ENCODE measurements around the gene PDZK1. TPM values are rescaled to one million over a fixed set of nuclear protein-coding genes. Genes with fewer than 3 reads are reported as not detected.

Gene PDZK1
- total RNA-seq, 1 experiment from 2014 or later: 3.4 TPM

DNA sequence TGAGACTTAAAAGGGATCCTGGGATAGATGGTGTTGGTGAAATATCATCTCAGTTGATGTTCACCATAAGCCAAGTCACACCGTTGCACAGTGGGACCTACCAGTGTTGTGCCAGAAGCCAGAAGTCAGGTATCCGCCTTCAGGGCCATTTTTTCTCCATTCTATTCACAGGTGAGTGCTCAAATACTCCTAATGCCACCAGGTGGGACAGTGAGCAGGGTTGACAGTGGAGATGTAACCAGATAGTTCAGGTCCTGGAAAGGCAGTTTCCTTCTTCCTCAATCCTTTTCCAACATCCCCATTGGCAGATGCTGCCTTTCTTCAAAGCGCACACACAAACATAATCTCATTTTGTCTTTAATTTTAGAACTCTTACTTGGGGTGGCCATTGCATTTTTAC lies 23.7 kb upstream of the PDZK1 start:
- Histone ChIP-seq H3K9me3 (ENCODE audit: insufficient read depth, low read depth) (no peaks in the 10 kb centered on the region), H3K4me1 (replicated peaks; ENCODE audit: insufficient read depth) (no peaks in the 10 kb centered on the region), H4K20me1 (ENCODE audit: insufficient read depth) (no peaks in the 10 kb centered on the region), H3K79me2 (ENCODE audit: low read depth) (no peaks in the 10 kb centered on the region), H2AFZ (no peak overlapping the region), H3K27me3 (ENCODE audit: insufficient read depth, low read depth) (no peaks in the 10 kb centered on the region), H3K36me3 (ENCODE audit: low read depth) (no peaks in the 10 kb centered on the region), H3F3A (ENCODE audit: insufficient read depth, low read depth) (no peaks in the 10 kb centered on the region; the same call in 1 of the 2 replicates), H3K9me2 (ENCODE audit: insufficient read depth) (peaks cover 4% of the 10 kb centered on the region; the same call in 1 of the 2 replicates), H3K27ac (no peak overlapping the region), H3K4me3 (no peak overlapping the region), H3K4me2 (no peak overlapping the region)
- ChIA-PET CTCF (no interaction called here), POLR2A (ENCODE audit: unreplicated experiment) (no interaction called here)
- DNase-seq: no peak
- no peak for TF ChIP-seq EZH2 (IDR thresholded peaks at IDR 0.05; ENCODE audit: low read depth)
- TF ChIP-seq, protein P1, sequence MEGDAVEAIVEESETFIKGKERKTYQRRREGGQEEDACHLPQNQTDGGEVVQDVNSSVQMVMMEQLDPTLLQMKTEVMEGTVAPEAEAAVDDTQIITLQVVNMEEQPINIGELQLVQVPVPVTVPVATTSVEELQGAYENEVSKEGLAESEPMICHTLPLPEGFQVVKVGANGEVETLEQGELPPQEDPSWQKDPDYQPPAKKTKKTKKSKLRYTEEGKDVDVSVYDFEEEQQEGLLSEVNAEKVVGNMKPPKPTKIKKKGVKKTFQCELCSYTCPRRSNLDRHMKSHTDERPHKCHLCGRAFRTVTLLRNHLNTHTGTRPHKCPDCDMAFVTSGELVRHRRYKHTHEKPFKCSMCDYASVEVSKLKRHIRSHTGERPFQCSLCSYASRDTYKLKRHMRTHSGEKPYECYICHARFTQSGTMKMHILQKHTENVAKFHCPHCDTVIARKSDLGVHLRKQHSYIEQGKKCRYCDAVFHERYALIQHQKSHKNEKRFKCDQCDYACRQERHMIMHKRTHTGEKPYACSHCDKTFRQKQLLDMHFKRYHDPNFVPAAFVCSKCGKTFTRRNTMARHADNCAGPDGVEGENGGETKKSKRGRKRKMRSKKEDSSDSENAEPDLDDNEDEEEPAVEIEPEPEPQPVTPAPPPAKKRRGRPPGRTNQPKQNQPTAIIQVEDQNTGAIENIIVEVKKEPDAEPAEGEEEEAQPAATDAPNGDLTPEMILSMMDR (conservative IDR thresholded peaks at IDR 0.05): no peak; the same call in 1 of the 2 replicates
- intact Hi-C loops (cut with micrococcal nuclease; ENCODE audit: unreplicated experiment): no loop called here
- BruUV-seq (replicated peaks): no TSS peak

DNA sequence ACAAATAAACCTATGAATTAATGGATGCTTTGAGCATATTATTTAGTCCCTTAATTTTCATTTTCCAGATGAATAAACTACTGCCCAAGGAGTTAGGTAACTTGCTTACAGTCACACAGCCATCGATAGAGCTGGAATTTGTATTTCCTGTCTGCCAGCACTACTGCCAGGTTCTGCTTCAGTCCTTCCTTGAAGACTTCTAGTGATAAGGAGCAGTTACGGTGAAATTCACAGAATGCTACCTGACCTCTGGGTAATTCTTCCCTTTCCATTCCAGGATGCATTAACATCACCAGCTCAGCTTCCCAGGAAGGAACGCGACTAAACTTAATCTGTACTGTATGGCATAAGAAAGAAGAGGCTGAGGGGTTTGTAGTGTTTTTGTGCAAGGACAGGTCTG lies 23.3 kb upstream of the PDZK1 start:
- ChIA-PET CTCF (no interaction called here), POLR2A (ENCODE audit: unreplicated experiment) (no interaction called here)
- DNase-seq: no peak
- intact Hi-C loops (cut with micrococcal nuclease; ENCODE audit: unreplicated experiment): no loop called here
- no peak for TF ChIP-seq EZH2 (IDR thresholded peaks at IDR 0.05; ENCODE audit: low read depth)
- TF ChIP-seq, protein P1 (conservative IDR thresholded peaks at IDR 0.05): no peak
- H2AFZ ChIP-seq: no peak overlapping the region
- no peaks in the 10 kb centered on the region for H3K4me1 ChIP-seq (replicated peaks; ENCODE audit: insufficient read depth)
- no TSS peak for BruUV-seq (replicated peaks)
- H3K9me3 ChIP-seq (ENCODE audit: insufficient read depth, low read depth): no peaks in the 10 kb centered on the region
- H4K20me1 ChIP-seq (ENCODE audit: insufficient read depth): no peaks in the 10 kb centered on the region
- no peaks in the 10 kb centered on the region for H3K36me3 ChIP-seq (ENCODE audit: low read depth)
- H3K27me3 ChIP-seq (ENCODE audit: insufficient read depth, low read depth): no peaks in the 10 kb centered on the region
- no peak overlapping the region for H3K4me2 ChIP-seq
- no peaks in the 10 kb centered on the region; the same call in 1 of the 2 replicates for H3F3A ChIP-seq (ENCODE audit: insufficient read depth, low read depth)
- no peaks in the 10 kb centered on the region for H3K79me2 ChIP-seq (ENCODE audit: low read depth)
- H3K9me2 ChIP-seq (ENCODE audit: insufficient read depth): peaks cover 4% of the 10 kb centered on the region; the same call in 1 of the 2 replicates
- H3K27ac ChIP-seq: no peak overlapping the region
- H3K4me3 ChIP-seq: no peak overlapping the region

DNA sequence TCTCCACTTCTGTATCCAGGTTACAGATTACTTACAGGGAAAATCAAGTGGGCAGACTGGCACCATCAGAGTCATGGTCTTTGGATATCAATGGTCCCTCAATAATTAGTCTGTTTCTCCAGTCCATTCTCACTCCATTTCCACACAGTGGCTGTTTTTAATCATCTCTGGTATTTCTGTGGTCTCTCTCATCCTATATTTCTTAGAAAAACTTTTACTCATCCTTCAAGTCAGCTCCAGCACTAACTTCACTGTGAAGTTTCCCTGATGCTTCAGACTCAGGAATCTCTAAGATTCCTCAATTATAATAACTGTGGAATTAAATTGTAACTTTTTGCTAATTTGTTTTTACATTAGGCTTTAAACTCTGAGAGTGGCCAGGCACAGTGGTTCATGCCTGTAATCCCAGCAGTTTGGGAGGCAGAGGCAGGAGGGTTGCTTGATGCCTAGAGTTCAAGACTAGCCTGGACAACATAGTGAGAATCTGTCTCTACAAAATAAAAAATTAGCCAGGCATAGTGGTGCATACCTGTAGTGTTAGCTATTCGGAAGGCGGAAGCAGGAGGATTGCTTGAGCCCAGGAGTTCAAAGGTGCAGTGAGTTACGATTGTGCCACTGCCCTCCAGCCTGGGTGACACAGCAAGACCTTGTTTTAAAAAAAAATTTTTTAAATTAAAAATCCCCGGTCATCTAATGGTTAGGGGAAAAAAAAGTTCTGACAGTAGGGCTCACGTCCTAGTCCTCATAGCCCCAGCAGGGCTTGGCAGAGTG lies 22.7 kb upstream of the PDZK1 start:
- no peak for DNase-seq
- intact Hi-C loops (cut with micrococcal nuclease; ENCODE audit: unreplicated experiment): no loop called here
- TF ChIP-seq, protein P1 (conservative IDR thresholded peaks at IDR 0.05): no peak
- H3K4me3 ChIP-seq: no peak overlapping the region
- no peaks in the 10 kb centered on the region for H3K36me3 ChIP-seq (ENCODE audit: low read depth)
- H3K9me2 ChIP-seq (ENCODE audit: insufficient read depth): peaks cover 4% of the 10 kb centered on the region; the same call in 1 of the 2 replicates
- no peaks in the 10 kb centered on the region for H3K9me3 ChIP-seq (ENCODE audit: insufficient read depth, low read depth)
- no peak overlapping the region for H2AFZ ChIP-seq
- no TSS peak for BruUV-seq (replicated peaks)
- H4K20me1 ChIP-seq (ENCODE audit: insufficient read depth): no peaks in the 10 kb centered on the region
- H3K27me3 ChIP-seq (ENCODE audit: insufficient read depth, low read depth): no peaks in the 10 kb centered on the region
- H3K4me1 ChIP-seq (replicated peaks; ENCODE audit: insufficient read depth): no peaks in the 10 kb centered on the region
- POLR2A ChIA-PET (ENCODE audit: unreplicated experiment): no interaction called here
- no peaks in the 10 kb centered on the region; the same call in 1 of the 2 replicates for H3F3A ChIP-seq (ENCODE audit: insufficient read depth, low read depth)
- no peaks in the 10 kb centered on the region for H3K79me2 ChIP-seq (ENCODE audit: low read depth)
- H3K4me2 ChIP-seq: no peak overlapping the region
- CTCF ChIA-PET: no interaction called here
- no peak overlapping the region for H3K27ac ChIP-seq

Measured in PC-9 (cell line).